ENCODE data around the gene RPH3AL.

- TF ChIP-seq CTCF (IDR thresholded peaks at IDR 0.05) (no peak), EP300 (IDR thresholded peaks at IDR 0.05; ENCODE audit: low read depth) (no peak), POLR2A (IDR thresholded peaks at IDR 0.05) (no peak), POLR2AphosphoS5 (IDR thresholded peaks at IDR 0.05) (no peak)
These were observed 68.5 kb downstream of the RPH3AL start for GRCh38 chr17:283911-284675.

All from transverse colon (tissue), 4 donors.